Thyroid gland (tissue), 4 donors: ENCODE measurements around the gene ARX. TPM values are rescaled to one million over a fixed set of nuclear protein-coding genes. Genes with fewer than 3 reads are reported as not detected.

Experiments
- DNase-seq, 2 donors: peaks; one replicate each; pipeline ENCODE4 v3.0.0-alpha.2; 2019
- H3K27ac ChIP-seq, 3 donors: fragments of 200-600 bp; sonication (generic); 1 replicate in 2 of 3; 2 replicates in 1 of 3; pipeline ENCODE4 v1.5.1; 2016 to 2019; ENCODE audit warnings: mild to moderate bottlenecking in 1 of 3, moderate library complexity in 1 of 3
- H3K27me3 ChIP-seq: fragments of 200-600 bp; sonication (generic); one replicate; pipeline ENCODE4 v1.5.1; 2019
- H3K36me3 ChIP-seq, 2 donors: fragments of 200-600 bp; sonication (generic); one replicate each; pipeline ENCODE4 v1.5.1; 2016 to 2019
- H3K4me1 ChIP-seq, 2 donors: fragments of 200-600 bp; sonication (generic); one replicate each; pipeline ENCODE4 v1.5.1; 2017 to 2019
- H3K4me3 ChIP-seq, 3 donors: fragments of 200-600 bp; sonication (generic); replicated peaks in 1 of 3; 1 replicate in 2 of 3; 2 replicates in 1 of 3; pipeline ENCODE4 v1.5.1; 2016; ENCODE audit warnings: mild to moderate bottlenecking in 1 of 3
- H3K9me3 ChIP-seq: fragments of 200-600 bp; sonication (generic); one replicate; pipeline ENCODE4 v1.5.1; 2017
- CTCF ChIP-seq, 6 experiments: fragments of 200-600 bp in 3 of 6; fragments of 450-650 bp in 3 of 6; sonication (generic) in 3 of 6; IDR thresholded peaks; one replicate each; pipeline ENCODE4 v1.5.1; 2016 to 2019; ENCODE audit warnings: antibody characterized with exemption in 6 of 6, mild to moderate bottlenecking in 2 of 6, inconsistent platforms in 1 of 6, moderate library complexity in 1 of 6
- POLR2A ChIP-seq, 2 donors: fragments of 450-650 bp; IDR thresholded peaks; one replicate each; pipeline ENCODE4 v1.6.1; 2017; ENCODE audit warnings: antibody characterized with exemption in 2 of 2, mild to moderate bottlenecking in 2 of 2, moderate library complexity in 1 of 2
- WGBS, 2 donors: methylation state at CpG; one replicate each; pipeline ENCODE4 v1.1.5; 2017; 5-methylcytosine and 5-hydroxymethylcytosine counted together
- intact Hi-C: fragments of 100-400 bp; cut with DNase I; formaldehyde crosslinking; loops from one replicate; pipeline ENCODE4 v1.15.1; 2023
- total RNA-seq, 4 donors: library from RNA; depleted of rRNA; stranded (reverse); fragments of >200 nt; gene quantifications; one replicate each; pipeline ENCODE4 v1.2.3, GENCODE V29; 2016

The ARX gene
- 1 to 10 TPM in 1 of 4 donors, not detected in 3; 1.9 TPM for total RNA-seq

GRCh38 chrX:25015486-25016360 lies at the start of gene ARX:
Gene ARX (minus strand): TSS chrX:25015965. CDS start chrX:25015737, 228 bp downstream.
- H3K27ac ChIP-seq, result no peak within 1 kb of the TSS

DNA sequence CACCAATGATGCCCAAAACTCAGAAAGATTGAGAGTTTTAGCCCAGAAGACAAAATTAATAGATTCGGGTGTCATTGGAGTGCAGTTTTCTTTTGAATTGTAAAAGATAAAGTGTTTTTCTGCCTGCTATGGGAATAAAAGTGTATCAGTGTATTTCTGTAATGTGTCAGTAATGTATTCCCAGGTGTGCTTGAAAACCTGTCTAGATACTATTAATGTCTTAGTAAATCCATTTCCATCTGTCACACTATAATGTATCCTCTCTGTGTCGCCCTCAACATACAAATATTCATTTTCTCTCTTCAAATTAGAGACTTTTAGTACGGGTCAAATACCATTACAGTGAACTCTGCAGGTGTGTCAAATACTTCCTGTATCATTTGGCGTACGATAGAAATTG lies 43.5 kb upstream of the ARX start:
- Histone ChIP-seq H3K4me1 (no peaks in the 10 kb centered on the region), H3K4me3 (no peak overlapping the region), H3K27ac (no peak overlapping the region), H3K27me3 (no peaks in the 10 kb centered on the region), H3K9me3 (no peaks in the 10 kb centered on the region), H3K36me3 (no peaks in the 10 kb centered on the region)
- intact Hi-C loops, result no loop called here
- DNase-seq, result no peak
- 80 to 83% methylated on average over 5 of the region's 5 CpGs for WGBS, 2 donors
- TF ChIP-seq POLR2A (IDR thresholded peaks at IDR 0.05) (no peak), CTCF (IDR thresholded peaks at IDR 0.05) (no peak)

More at GRCh38 chrX:25015486-25016360, at the start of gene ARX:
- WGBS, 2 donors, result 6 to 11% methylated on average over 23 to 36 of the region's 58 CpGs
- no peak for TF ChIP-seq POLR2A (IDR thresholded peaks at IDR 0.05)
- TF ChIP-seq CTCF (IDR thresholded peaks at IDR 0.05), result no peak
- intact Hi-C loops, result no loop called here
- peaks cover 8 to 19% of the 10 kb centered on the region in 2 donors for H3K4me1 ChIP-seq
- DNase-seq, result peak; percentile 58 to 60
- no peak within 1 kb of the TSS for H3K4me3 ChIP-seq
- no peaks in the 10 kb centered on the region for H3K36me3 ChIP-seq
- peaks cover 61% of the 10 kb centered on the region for H3K27me3 ChIP-seq
- no peaks in the 10 kb centered on the region for H3K9me3 ChIP-seq

DNA sequence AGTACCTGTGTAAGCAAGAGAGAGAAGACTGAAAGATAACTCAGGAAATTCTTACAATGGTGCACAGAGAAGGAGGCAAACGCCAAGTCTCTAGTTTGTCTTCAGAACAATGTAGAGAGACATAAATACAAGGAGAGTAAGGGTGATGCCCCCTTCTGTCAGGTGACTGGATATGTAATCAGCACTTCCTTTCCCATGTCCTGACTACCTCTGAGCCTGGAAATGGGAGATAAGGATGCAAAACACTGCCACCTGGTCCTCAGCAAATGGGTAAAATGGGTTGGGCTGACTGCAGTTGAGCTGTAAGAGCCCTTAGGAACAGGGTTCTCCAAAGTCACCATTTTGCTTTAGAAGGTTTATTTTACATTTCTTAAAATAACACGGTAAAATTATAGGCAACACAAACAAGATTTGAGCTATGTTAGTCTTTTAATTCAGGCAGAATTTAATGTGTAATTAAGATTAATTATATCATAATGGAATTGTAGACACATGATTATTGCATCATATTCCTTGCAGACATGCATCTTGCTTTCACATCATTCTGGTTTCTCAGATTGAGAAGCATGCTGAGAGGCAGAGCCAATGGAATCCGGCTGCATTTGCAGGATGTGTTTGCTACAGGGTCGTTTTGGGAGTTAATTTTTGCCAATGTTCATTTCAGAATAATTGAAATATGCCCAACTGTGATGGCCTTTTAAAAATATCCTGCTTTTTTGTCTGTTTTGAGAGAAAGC lies 37.2 kb upstream of the ARX start:
- TF ChIP-seq POLR2A (IDR thresholded peaks at IDR 0.05) (no peak), CTCF (IDR thresholded peaks at IDR 0.05) (no peak)
- H3K4me3 ChIP-seq, result no peak overlapping the region
- no peak for DNase-seq
- H3K36me3 ChIP-seq, result no peaks in the 10 kb centered on the region
- no peaks in the 10 kb centered on the region for H3K27me3 ChIP-seq
- WGBS, 2 donors, result 60 to 67% methylated on average over 4 of the region's 4 CpGs
- H3K9me3 ChIP-seq, result no peaks in the 10 kb centered on the region
- intact Hi-C loops, result no loop called here
- H3K27ac ChIP-seq, result no peak overlapping the region
- no peaks in the 10 kb centered on the region for H3K4me1 ChIP-seq

- no peak for TF ChIP-seq CTCF (IDR thresholded peaks at IDR 0.05)
- no peak for TF ChIP-seq POLR2A (IDR thresholded peaks at IDR 0.05)
- H3K27ac ChIP-seq, result no peak overlapping the region
- intact Hi-C loops, result no loop called here
- 40 to 77% methylated on average over 1 of the region's 1 CpG for WGBS, 2 donors
- no peak overlapping the region for H3K4me3 ChIP-seq
- no peaks in the 10 kb centered on the region for H3K36me3 ChIP-seq
- no peak for DNase-seq
- H3K4me1 ChIP-seq, result no peaks in the 10 kb centered on the region
- H3K9me3 ChIP-seq, result no peaks in the 10 kb centered on the region
- H3K27me3 ChIP-seq, result no peaks in the 10 kb centered on the region
Measured at GRCh38 chrX:25049971-25050370, 34.2 kb upstream of the ARX start.

DNA sequence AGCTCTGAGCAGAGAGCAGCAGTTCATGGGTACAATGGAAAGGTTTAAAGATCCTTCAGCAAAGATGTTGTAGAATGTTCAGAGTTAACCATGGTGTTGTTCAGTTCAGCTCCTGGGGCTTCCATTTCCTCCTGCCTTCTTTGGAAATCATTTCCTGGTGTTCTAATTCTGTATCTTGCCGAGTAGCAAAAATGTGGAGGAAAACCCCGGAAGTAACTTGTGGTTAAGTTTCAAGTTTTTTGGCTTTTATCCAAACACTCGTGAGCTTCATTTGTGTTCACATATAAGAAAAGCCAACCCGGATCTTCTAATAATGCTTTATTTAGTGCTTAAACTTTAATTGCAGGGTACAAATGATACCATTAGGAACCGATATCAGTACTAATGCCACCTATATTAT lies 33.6 kb upstream of the ARX start:
- H3K4me3 ChIP-seq, result no peak overlapping the region
- H3K27me3 ChIP-seq, result no peaks in the 10 kb centered on the region
- no peaks in the 10 kb centered on the region for H3K36me3 ChIP-seq
- TF ChIP-seq CTCF (IDR thresholded peaks at IDR 0.05) (no peak), POLR2A (IDR thresholded peaks at IDR 0.05) (no peak)
- no peak for DNase-seq
- intact Hi-C loops, result no loop called here
- H3K27ac ChIP-seq, result no peak overlapping the region
- 25 to 31% methylated on average over 5 of the region's 5 CpGs for WGBS, 2 donors
- H3K4me1 ChIP-seq, result no peaks in the 10 kb centered on the region
- H3K9me3 ChIP-seq, result no peaks in the 10 kb centered on the region
